GM18907 (cell line): ENCODE data around the gene LARGE1.

Experiments used
- ATAC-seq: cut with Tn5 transposase; IDR thresholded peaks from one replicate; pipeline ENCODE4 v1.9.1; 2021; ENCODE audit warnings: mild to moderate bottlenecking, moderate library complexity; ENCODE audit not compliant: unreplicated experiment

LARGE1 gene

DNA sequence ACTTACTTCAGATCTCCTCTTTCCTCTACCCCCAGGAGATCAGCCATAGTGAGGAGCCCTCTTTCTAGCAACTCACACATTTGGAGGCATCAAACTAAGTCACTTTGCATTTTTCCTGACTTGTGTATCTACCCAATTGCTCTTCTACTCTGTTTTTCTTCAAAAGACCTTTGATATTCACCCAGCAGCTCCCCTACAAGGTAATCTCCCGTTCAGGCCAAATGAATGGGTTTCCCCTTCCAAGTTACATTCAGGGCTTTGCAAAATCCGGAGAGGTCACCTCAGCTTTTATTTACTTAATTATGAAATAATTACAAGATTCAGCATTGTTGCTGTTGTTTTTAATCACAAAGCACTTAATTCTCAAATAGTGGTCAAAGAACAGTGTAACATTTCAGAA is 6.1 kb downstream of the LARGE1 start:
- ATAC-seq = no peak

DNA sequence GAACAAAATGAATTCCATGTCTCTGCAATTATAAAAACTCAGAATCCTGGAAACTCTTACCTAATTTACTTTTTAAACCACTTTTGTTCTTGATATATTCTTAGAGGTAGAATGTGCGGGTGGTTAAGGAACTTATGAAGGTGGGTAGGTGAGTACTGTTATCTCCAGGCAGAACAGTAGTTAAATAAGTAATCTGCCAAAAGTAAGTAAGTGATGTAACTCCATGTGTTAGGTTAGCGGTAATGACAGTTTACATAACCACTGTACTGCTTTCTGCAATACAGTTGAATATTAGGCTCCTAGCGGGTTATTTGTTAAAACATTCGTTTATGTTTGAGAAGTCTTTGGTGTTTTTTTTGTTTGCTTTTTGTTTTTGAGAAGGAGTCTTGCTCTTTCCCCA is 7.1 kb downstream of the LARGE1 start:
- ATAC-seq = no peak

- ATAC-seq = no peak
These were observed 10.4 kb downstream of the LARGE1 start for GRCh38 chr22:33909911-33910310.

DNA sequence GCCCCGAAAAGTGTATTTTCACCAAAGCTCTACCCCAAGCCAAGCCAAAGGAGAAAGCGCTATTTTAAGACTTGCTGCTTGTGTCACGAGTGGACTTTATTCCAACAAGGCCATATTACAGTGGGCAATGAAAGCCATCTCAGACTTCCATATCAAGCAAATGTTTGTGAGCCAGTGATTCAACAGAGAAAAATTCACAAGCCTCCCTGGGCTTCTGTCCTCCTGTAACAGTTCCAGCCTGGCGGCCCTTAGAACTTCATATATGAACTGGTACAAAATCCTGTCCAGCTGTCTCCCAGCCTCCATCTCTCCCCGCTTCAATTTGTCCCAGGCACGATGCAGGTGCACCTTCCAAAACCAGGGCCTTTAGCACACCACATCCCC is 11.2 kb downstream of the LARGE1 start:
- no peak for ATAC-seq

GRCh38 chr22:33908171-33909074 is 11.9 kb downstream of the LARGE1 start:
- no peak for ATAC-seq

- ATAC-seq = no peak
These were observed 13.3 kb downstream of the LARGE1 start for GRCh38 chr22:33906954-33907353.

DNA sequence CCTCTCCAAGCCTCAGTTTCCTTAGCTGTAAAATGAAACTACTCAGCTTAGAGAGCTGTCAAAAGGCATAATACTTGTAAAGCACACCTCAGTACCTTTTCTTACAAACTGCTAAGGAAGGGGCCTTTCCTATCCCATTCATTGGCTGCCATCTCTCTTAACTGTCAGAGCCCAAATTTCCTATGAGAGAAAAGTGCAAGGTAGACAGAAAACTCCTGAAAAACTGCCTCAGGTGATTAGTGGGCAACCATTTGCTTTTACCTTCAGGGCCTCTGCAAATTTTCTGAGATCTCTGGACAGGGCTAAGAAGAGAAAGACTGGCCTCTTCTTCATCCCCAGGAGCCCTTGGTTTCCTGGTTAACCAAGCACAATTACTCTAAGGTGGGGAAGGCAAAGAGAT is 13.8 kb downstream of the LARGE1 start:
- ATAC-seq = no peak

DNA sequence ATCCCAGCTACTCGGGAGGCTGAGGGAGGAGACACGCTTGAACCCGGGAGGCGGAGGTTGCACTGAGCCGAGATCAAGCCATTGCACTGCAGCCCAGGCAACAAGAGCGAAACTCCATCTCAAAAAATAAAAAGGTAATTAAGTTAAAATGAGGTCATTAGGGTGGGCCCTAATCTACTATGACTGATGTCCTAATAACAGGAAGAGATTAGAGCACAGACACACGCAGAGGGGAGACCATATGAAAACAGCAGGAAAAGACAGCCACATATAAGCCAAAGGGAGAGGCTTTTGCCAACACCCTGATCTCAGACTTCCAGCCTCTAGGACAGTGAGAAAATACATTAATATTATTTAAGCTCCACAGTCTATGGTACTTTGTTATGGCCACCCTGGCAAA is 17.3 kb downstream of the LARGE1 start:
- ATAC-seq = no peak

DNA sequence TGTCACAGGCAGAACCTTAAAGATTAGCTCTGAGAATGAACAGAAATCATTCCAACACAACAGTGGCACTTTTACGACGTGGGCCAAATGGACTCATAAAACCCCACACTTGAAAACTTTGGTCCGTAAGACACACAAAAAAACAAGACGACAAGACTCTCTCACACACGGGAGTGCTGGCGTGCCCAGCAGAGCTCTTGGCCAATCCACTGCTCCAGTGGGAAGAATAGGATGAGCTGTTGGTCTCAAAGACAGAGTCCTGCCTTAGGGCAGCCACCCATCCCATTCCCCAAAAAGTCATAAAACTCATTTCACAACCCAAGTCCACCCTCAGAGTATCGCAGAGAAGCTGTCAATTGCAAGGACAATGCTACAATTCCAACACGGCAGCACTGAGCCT is 18.2 kb downstream of the LARGE1 start:
- ATAC-seq = no peak

- no peak for ATAC-seq
These were observed 22.2 kb downstream of the LARGE1 start for GRCh38 chr22:33898121-33898520.

DNA sequence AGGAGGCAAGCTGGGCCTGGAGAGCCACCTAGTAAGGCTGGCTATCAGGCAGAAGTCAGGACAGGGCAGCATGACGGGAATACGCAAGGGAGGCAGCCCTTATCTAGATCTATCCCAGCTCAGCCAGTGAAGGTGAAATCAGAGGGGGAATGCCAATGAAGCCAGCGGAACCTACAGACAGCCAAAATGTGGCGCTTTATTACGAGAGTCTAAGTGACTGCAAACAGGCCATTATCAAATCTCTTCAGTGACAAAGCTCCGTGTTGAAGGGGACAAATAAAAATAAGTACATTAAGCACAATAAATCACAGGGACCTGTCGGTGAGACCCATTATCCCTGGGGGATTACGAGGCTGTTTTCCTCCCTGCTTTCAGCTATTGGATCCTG is 22.8 kb downstream of the LARGE1 start:
- no peak for ATAC-seq

GRCh38 chr22:33896575-33897447 is 23.5 kb downstream of the LARGE1 start:
- ATAC-seq = peak; percentile 42

GRCh38 chr22:33896154-33896553 is 24.1 kb downstream of the LARGE1 start:
- ATAC-seq = peak; percentile 49

DNA sequence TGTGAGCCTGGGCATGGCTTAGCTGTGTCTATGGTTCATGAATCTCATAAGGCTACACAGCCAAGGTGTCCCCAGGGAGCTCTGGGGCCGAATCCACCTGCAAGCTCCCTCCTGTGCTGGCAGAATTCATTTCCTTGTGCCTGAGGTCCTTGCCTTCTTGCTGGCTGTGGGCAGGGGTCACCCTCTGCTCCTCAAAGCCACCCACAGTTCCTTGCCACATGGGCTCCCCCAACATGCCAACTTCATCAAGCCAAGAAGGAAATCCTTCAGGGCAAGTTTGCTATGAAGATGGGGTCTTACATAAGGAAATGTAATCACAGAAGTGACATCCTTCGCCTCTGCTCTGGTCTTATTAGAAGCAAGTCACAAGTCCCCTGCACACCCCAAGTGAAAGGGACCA is 24.8 kb downstream of the LARGE1 start:
- no peak for ATAC-seq

DNA sequence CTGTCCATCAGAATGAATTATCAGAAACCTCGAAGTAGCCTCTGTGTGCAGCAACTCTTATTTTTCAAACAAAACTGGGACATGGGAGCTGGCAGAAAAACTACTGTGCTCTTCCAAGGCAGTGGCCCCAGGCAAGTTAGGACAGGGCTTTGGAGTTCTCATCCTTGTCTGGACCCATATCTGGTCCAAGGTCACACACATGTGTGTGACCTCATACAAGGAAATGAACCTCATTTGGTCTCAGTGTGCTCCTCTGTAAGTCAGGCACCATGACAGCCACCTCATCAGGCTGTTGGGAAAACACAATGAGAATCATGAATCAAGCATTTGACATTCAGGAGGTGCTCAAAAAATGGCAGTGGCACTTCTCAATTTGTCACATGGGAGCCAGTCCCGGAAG is 25.8 kb downstream of the LARGE1 start:
- ATAC-seq = no peak

GRCh38 chr22:33894036-33894435 is 26.2 kb downstream of the LARGE1 start:
- ATAC-seq = no peak

- ATAC-seq = no peak
These were observed 26.8 kb downstream of the LARGE1 start for GRCh38 chr22:33893512-33893911.

DNA sequence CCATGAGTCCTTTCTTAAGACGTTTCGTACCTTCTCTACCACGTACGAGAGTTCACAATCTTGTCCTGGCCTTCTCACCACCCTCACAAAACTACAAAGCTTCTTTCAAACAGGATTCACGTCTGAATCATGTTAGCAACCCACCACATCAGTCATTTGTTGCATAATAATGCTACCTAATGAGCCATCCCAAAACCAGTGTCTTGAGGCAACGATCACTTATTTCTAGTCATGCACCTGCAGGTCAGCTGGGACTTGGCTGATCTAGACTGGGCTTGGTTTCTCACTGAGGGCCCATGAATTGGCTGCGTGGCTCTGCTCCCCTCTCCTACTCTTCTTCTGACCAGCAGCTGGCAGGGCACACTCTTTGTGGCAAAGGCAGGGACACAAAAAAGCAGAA is 28.3 kb downstream of the LARGE1 start:
- no peak for ATAC-seq

DNA sequence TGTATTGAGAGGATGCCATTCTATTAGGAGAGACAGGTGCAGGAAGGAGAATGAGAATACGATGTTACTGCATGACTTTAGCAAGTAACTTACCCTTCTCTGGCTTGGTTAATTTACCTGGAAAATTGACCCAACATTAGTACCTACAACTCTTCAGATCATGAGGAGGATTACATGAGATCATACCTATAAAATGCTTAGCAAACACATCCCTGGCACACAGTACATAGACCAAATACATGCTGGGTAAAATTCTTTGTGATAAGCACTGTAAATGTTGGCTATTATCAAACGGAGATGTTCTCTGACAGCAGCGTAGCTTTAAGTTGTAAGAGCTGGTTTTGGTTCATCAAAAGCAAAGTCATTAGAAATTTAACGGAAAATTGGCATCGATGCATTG is 28.8 kb downstream of the LARGE1 start:
- no peak for ATAC-seq

- no peak for ATAC-seq
These were observed 30.5 kb downstream of the LARGE1 start for GRCh38 chr22:33889748-33890147.

GRCh38 chr22:33888821-33889220 is 31.5 kb downstream of the LARGE1 start:
- ATAC-seq = no peak

GRCh38 chr22:33887173-33887572 is 33.1 kb downstream of the LARGE1 start:
- ATAC-seq = no peak
